ENCODE results near the gene DCANP1.

The DCANP1 gene

GRCh38 chr5:135465391-135466122 lies 18.4 kb upstream of the DCANP1 start:
- no peak for DNase-seq (ENCODE audit: low read depth)
- TF ChIP-seq MAX (IDR thresholded peaks at IDR 0.05; ENCODE audit: low read depth, low read length) (no peak), CTCF (IDR thresholded peaks at IDR 0.05; ENCODE audit: low read depth, low read length) (no peak), POLR2A (IDR thresholded peaks at IDR 0.05; ENCODE audit: extremely low read depth, insufficient read length) (no peak), MYC (IDR thresholded peaks at IDR 0.05; ENCODE audit: low read depth, low read length) (no peak)
- no peak overlapping the region for H3K4me3 ChIP-seq (ENCODE audit: low read depth, low read length)

GRCh38 chr5:135462304-135462703 lies 15.2 kb upstream of the DCANP1 start:
- H3K4me3 ChIP-seq (ENCODE audit: low read depth, low read length) = no peak overlapping the region
- TF ChIP-seq MYC (IDR thresholded peaks at IDR 0.05; ENCODE audit: low read depth, low read length) (no peak), POLR2A (IDR thresholded peaks at IDR 0.05; ENCODE audit: extremely low read depth, insufficient read length) (no peak), MAX (IDR thresholded peaks at IDR 0.05; ENCODE audit: low read depth, low read length) (no peak), CTCF (IDR thresholded peaks at IDR 0.05; ENCODE audit: low read depth, low read length) (peak; percentile 82)
- DNase-seq (ENCODE audit: low read depth) = peak; percentile 95

GRCh38 chr5:135461481-135462151 lies 14.5 kb upstream of the DCANP1 start:
- H3K4me3 ChIP-seq (ENCODE audit: low read depth, low read length) = no peak overlapping the region
- no peak for DNase-seq (ENCODE audit: low read depth)
- TF ChIP-seq POLR2A (IDR thresholded peaks at IDR 0.05; ENCODE audit: extremely low read depth, insufficient read length) = no peak

- no peak overlapping the region for H3K4me3 ChIP-seq (ENCODE audit: low read depth, low read length)
- no peak for TF ChIP-seq MAX (IDR thresholded peaks at IDR 0.05; ENCODE audit: low read depth, low read length)
- no peak for TF ChIP-seq MYC (IDR thresholded peaks at IDR 0.05; ENCODE audit: low read depth, low read length)
- no peak for TF ChIP-seq POLR2A (IDR thresholded peaks at IDR 0.05; ENCODE audit: extremely low read depth, insufficient read length)
- no peak for TF ChIP-seq CTCF (IDR thresholded peaks at IDR 0.05; ENCODE audit: low read depth, low read length)
- DNase-seq (ENCODE audit: low read depth) = no peak
Observed at GRCh38 chr5:135460246-135461033, 13.3 kb upstream of the DCANP1 start.

GRCh38 chr5:135458921-135459331 lies 11.8 kb upstream of the DCANP1 start:
- H3K4me3 ChIP-seq (ENCODE audit: low read depth, low read length) = no peak overlapping the region
- DNase-seq (ENCODE audit: low read depth) = no peak
- no peak for TF ChIP-seq MAX (IDR thresholded peaks at IDR 0.05; ENCODE audit: low read depth, low read length)
- TF ChIP-seq POLR2A (IDR thresholded peaks at IDR 0.05; ENCODE audit: extremely low read depth, insufficient read length) = no peak
- no peak for TF ChIP-seq MYC (IDR thresholded peaks at IDR 0.05; ENCODE audit: low read depth, low read length)
- TF ChIP-seq CTCF (IDR thresholded peaks at IDR 0.05; ENCODE audit: low read depth, low read length) = no peak

GRCh38 chr5:135458356-135458755 lies 11.2 kb upstream of the DCANP1 start:
- no peak overlapping the region for H3K4me3 ChIP-seq (ENCODE audit: low read depth, low read length)
- no peak for DNase-seq (ENCODE audit: low read depth)
- TF ChIP-seq POLR2A (IDR thresholded peaks at IDR 0.05; ENCODE audit: extremely low read depth, insufficient read length) (no peak), MAX (IDR thresholded peaks at IDR 0.05; ENCODE audit: low read depth, low read length) (no peak), CTCF (IDR thresholded peaks at IDR 0.05; ENCODE audit: low read depth, low read length) (no peak), MYC (IDR thresholded peaks at IDR 0.05; ENCODE audit: low read depth, low read length) (no peak)

Measured in NB4 (cell line).